Stimulated activated CD4-positive, alpha-beta T cell treated with anti-CD3 and anti-CD28 coated beads, Interleukin-1b, Interleukin-23, amount 100 ng/mL, for 48 hours (primary cell): ENCODE results near the gene GULP1.
"Not testable (repeated sequence)": the region's sequence is repeated elsewhere in the genome, so short reads cannot be mapped to it uniquely, and the experiment has no call there.

ENCODE experiments used
- DNase-seq: peaks from one replicate; pipeline ENCODE4 v3.0.0-alpha.2; 2020

Gene GULP1

GRCh38 chr2:188291617-188292347, at the start of gene GULP1:
Gene GULP1 (plus strand): TSS chr2:188291874. CDS start chr2:188477703, 185,829 bp downstream.
- no peak for DNase-seq

GRCh38 chr2:188243381-188243780, 48.3 kb upstream of the GULP1 start:
- DNase-seq = no peak

GRCh38 chr2:188244383-188244782, 47.3 kb upstream of the GULP1 start:
- DNase-seq = no peak

- DNase-seq = no peak
Observed at GRCh38 chr2:188245230-188245629, 46.4 kb upstream of the GULP1 start.

- no peak for DNase-seq
Observed at GRCh38 chr2:188248513-188248912, 43.2 kb upstream of the GULP1 start.

GRCh38 chr2:188251034-188251433, 40.6 kb upstream of the GULP1 start:
- no peak for DNase-seq

GRCh38 chr2:188256420-188256819, 35.3 kb upstream of the GULP1 start:
- DNase-seq = no peak

GRCh38 chr2:188265315-188265714, 26.4 kb upstream of the GULP1 start:
- no peak for DNase-seq

- no peak for DNase-seq
Observed at GRCh38 chr2:188267776-188268175, 23.9 kb upstream of the GULP1 start.

GRCh38 chr2:188269004-188269403, 22.7 kb upstream of the GULP1 start:
- no peak for DNase-seq

- no peak for DNase-seq
Observed at GRCh38 chr2:188272121-188272520, 19.6 kb upstream of the GULP1 start.

GRCh38 chr2:188274274-188274673, 17.4 kb upstream of the GULP1 start:
- no peak for DNase-seq

GRCh38 chr2:188276255-188276654, 15.4 kb upstream of the GULP1 start:
- no peak for DNase-seq

GRCh38 chr2:188277786-188278185, 13.9 kb upstream of the GULP1 start:
- no peak for DNase-seq

GRCh38 chr2:188278388-188279092, 13.1 kb upstream of the GULP1 start:
- no peak for DNase-seq

- no peak for DNase-seq
Observed at GRCh38 chr2:188279093-188279445, 12.6 kb upstream of the GULP1 start.

- no peak for DNase-seq
Observed at GRCh38 chr2:188280811-188281222, 10.9 kb upstream of the GULP1 start.

GRCh38 chr2:188282907-188283306, 8.8 kb upstream of the GULP1 start:
- no peak for DNase-seq

GRCh38 chr2:188284251-188284650, 7.4 kb upstream of the GULP1 start:
- DNase-seq = not testable (repeated sequence)

- DNase-seq = no peak
Observed at GRCh38 chr2:188285049-188285448, 6.6 kb upstream of the GULP1 start.

GRCh38 chr2:188285774-188286173, 5.9 kb upstream of the GULP1 start:
- no peak for DNase-seq

GRCh38 chr2:188291142-188291616, 495 bp upstream of the GULP1 start:
- DNase-seq = no peak

- no peak for DNase-seq
Observed at GRCh38 chr2:188292348-188293239, 920 bp downstream of the GULP1 start.
